Epithelial cell of esophagus (primary cell): ENCODE data around the gene EDN3.

Experiments
- DNase-seq: peaks from one replicate; pipeline ENCODE4 v3.0.0; 2010; ENCODE audit warnings: low read depth
- H3K4me3 ChIP-seq: 2 replicates; pipeline ENCODE4 v1.5.1; 2011; ENCODE audit warnings: mild to moderate bottlenecking, low read length, control low read depth
- TF ChIP-seq, protein P1 (sequence below): IDR thresholded peaks from 2 replicates; pipeline ENCODE4 v1.5.1; 2011; ENCODE audit warnings: low read depth, mild to moderate bottlenecking, low read length, control low read depth, inconsistent platforms; ENCODE audit not compliant: insufficient read depth; ENCODE audit errors: missing control alignments

Gene EDN3

GRCh38 chr20:59307270-59307669, 6.9 kb downstream of the EDN3 start:
- TF ChIP-seq, protein P1, sequence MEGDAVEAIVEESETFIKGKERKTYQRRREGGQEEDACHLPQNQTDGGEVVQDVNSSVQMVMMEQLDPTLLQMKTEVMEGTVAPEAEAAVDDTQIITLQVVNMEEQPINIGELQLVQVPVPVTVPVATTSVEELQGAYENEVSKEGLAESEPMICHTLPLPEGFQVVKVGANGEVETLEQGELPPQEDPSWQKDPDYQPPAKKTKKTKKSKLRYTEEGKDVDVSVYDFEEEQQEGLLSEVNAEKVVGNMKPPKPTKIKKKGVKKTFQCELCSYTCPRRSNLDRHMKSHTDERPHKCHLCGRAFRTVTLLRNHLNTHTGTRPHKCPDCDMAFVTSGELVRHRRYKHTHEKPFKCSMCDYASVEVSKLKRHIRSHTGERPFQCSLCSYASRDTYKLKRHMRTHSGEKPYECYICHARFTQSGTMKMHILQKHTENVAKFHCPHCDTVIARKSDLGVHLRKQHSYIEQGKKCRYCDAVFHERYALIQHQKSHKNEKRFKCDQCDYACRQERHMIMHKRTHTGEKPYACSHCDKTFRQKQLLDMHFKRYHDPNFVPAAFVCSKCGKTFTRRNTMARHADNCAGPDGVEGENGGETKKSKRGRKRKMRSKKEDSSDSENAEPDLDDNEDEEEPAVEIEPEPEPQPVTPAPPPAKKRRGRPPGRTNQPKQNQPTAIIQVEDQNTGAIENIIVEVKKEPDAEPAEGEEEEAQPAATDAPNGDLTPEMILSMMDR = no peak
- DNase-seq = no peak
- H3K4me3 ChIP-seq = no peak overlapping the region

DNA sequence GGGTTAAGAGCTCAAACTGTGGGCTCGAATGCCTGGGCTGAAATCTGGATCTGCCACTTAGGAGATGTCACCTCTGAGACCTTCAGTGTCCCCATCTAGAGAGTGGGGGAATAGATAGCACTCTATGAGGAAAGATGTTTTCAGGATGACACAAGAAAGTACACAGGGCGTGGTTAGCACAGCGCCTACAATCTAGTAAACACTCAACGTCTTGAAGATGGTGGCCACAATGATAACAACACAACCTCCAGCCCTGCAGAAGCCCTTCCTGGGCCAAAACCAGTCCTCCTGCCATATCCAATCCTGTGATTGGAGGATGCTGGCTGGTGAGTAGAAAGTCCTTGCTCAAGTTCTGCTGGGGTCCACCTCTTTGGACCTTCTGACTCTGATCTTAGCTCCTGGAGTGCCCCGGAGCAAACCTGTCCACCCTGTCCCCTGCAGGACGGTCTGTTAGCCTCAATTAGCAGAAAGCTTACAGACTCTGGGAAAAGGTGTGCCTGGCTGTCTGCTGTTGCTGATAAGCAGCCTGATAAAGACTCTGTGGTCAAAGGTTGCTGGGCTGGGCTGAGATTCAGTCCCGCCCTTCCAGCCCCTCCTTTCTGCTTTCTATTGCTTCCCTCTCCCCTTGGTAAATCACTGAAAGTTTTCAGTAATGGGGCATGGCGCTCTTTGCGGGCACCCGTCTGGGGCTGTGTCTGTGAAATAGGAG, 8.2 kb downstream of the EDN3 start:
- no peak overlapping the region for H3K4me3 ChIP-seq
- TF ChIP-seq, protein P1 = no peak
- no peak for DNase-seq

DNA sequence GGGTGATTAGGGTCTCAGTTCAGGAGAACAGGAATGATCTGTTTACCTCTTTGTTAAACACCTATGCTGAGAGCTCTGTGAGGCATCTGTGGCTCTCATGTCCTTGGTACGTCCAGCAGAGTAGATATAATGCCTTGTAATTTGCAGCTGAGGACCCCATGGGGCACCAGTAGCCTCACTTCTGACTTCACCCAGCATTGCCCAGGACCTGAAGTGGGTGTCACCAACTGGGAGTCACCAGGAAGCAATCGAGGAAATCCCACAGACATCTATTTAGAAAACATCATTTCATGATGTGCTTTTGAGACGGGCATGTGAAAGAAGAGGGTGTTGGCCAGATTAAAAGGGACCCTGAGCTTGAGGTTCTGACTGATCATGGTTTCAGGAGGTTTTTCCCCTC, 8.8 kb downstream of the EDN3 start:
- TF ChIP-seq, protein P1 = no peak

DNA sequence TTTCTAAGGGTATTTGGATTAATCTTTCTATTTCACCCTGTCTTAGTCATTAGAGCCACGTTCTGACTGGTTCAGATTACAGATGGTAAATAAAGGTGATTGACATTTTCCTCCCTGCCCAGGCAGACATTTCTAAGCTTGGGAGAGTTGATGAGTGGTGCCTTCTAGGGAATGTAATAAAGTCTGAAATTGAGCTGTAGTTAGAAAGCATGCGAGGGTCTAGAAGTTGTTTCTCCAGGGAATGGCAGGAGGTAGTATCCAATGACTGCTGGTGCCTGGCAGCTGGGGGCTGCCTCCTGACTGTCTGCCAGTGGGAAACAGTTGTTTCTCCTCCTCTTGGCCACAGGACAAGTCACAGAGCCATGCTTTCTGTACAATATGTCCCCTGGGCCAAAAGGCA, 14.6 kb downstream of the EDN3 start:
- no peak overlapping the region for H3K4me3 ChIP-seq
- TF ChIP-seq, protein P1 = no peak
- DNase-seq = no peak

More for the DNA sequence above, 8.8 kb downstream of the EDN3 start:
- no peak for DNase-seq
- no peak overlapping the region for H3K4me3 ChIP-seq

DNA sequence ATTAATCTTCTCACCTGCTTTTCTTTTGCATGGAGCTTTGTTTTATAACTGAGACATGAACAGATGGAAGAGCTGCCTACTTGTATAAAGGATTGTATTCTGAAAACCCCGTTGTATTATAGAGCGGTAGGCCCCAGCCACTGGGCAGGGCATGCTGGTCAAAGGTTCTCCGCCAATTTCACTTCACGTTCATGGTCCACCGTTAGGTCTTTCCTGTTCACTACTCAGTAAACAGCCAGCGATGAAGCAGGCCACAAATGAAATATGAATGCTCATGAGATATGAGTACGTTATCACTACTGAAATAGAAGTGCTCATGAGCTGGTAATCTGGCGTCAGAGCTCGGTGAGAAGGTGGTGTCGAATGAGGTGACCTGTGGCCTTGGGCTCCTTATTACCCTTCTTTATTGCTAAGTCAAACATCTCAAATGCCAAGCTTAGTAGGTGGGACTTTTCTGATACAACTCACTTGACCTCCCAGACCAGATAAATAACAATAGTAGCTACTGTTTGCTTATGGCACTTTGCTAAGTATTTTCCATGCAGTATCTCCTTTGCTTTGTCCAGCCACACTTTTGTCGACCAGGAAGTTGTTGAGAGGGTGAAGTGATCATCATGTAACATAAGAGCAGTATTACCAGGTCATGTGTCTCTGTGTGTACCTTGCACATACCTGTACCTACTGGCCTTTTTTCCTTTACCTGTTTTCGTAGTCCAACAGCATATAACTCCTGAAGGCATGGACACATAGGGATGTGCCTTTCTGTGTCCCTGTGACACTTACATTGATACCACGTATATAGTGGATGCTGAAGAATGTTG, 16.7 kb downstream of the EDN3 start:
- TF ChIP-seq, protein P1 = no peak
- DNase-seq = no peak
- no peak overlapping the region for H3K4me3 ChIP-seq

- TF ChIP-seq, protein P1 = no peak
- H3K4me3 ChIP-seq = no peak overlapping the region
- no peak for DNase-seq
These were observed 17.9 kb downstream of the EDN3 start for GRCh38 chr20:59318201-59318790.

DNA sequence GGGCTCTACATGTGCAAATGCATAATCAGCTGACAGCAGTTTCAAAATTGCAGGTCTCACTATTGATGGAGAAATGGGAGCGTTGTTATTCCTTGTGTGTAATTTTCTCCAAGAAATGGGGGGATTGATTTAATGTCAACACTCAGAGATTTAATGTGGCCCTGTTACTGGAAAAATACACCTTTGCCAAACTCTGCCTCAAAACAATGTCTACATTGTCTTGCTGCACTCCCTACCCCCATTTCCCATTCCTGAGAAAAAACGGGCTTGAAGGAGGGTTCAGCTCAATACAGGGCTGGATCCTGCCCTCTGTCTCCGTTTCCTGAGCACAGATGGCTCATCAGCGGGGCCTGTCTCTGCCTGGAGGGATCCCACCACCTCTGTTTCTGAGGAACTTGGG, 18.4 kb downstream of the EDN3 start:
- H3K4me3 ChIP-seq = no peak overlapping the region
- no peak for DNase-seq

More for the DNA sequence above, 18.4 kb downstream of the EDN3 start:
- TF ChIP-seq, protein P1 = no peak
